HepG2 (cell line): Measurements from ENCODE around the gene TMEM39B. TPM values are rescaled to one million over a fixed set of nuclear protein-coding genes. Genes with fewer than 3 reads are reported as not detected.

Experiments
- CHD2 ChIP-seq: IDR thresholded peaks from 2 replicates; pipeline ENCODE4 v1.6.1; 2011; ENCODE audit warnings: low read depth, low read length, improper control_type of control experiment
- EZH2 ChIP-seq: conservative IDR thresholded peaks from 2 replicates; pipeline ENCODE4 v1.6.1; 2012; ENCODE audit warnings: mild to moderate bottlenecking, low read depth, low read length, moderate library complexity
- HNRNPLL ChIP-seq: fragments of 200-400 bp; formaldehyde crosslinking; IDR thresholded peaks from 2 replicates; pipeline ENCODE4 v1.6.1; 2017; ENCODE audit warnings: mild to moderate bottlenecking, low read depth, low read length; ENCODE audit not compliant: poor library complexity, severe bottlenecking
- HNRNPUL1 ChIP-seq: fragments of 200-400 bp; formaldehyde crosslinking; IDR thresholded peaks from 2 replicates; pipeline ENCODE4 v1.6.1; 2017; ENCODE audit warnings: low read depth, mild to moderate bottlenecking, low read length, moderate library complexity
- HOXD1 ChIP-seq: sonication (generic); formaldehyde crosslinking; IDR thresholded peaks from 2 replicates; pipeline ENCODE4 v1.5.0; 2020; ENCODE audit warnings: missing genetic modification reagents
- KLF12 ChIP-seq: sonication (generic); formaldehyde crosslinking; IDR thresholded peaks from 2 replicates; pipeline ENCODE4 v1.4.0; 2020; ENCODE audit warnings: missing genetic modification reagents, borderline replicate concordance
- PAXIP1 ChIP-seq: sonication (generic); formaldehyde crosslinking; conservative IDR thresholded peaks from 2 replicates; pipeline ENCODE4 v1.4.0; 2020; ENCODE audit warnings: mild to moderate bottlenecking, missing genetic modification reagents, moderate library complexity
- SALL1 ChIP-seq: sonication (generic); formaldehyde crosslinking; IDR thresholded peaks from 2 replicates; pipeline ENCODE4 v1.8.0; 2022; ENCODE audit warnings: mild to moderate bottlenecking, missing genetic modification reagents
- ZBTB2 ChIP-seq: sonication (generic); formaldehyde crosslinking; IDR thresholded peaks from 2 replicates; pipeline ENCODE4 v1.8.0; 2022; ENCODE audit warnings: low read depth, missing genetic modification reagents
- ZBTB37 ChIP-seq: sonication (generic); formaldehyde crosslinking; IDR thresholded peaks from 2 replicates; pipeline ENCODE4 v1.4.0; 2020; ENCODE audit warnings: mild to moderate bottlenecking, missing genetic modification reagents
- ZHX2 ChIP-seq, 2 experiments: sonication (generic) in 1 of 2; formaldehyde crosslinking in 1 of 2; IDR thresholded peaks; 2 replicates each; pipeline versions ENCODE4 v1.6.1 to v1.9.0; 2014 to 2022; ENCODE audit warnings: antibody characterized with exemption in 1 of 2, borderline replicate concordance in 1 of 2, inconsistent platforms in 1 of 2, low read depth in 1 of 2, missing genetic modification reagents in 1 of 2
- ZMYM3 ChIP-seq: sonication (generic); formaldehyde crosslinking; IDR thresholded peaks from 2 replicates; pipeline ENCODE4 v1.5.1; 2020; ENCODE audit warnings: mild to moderate bottlenecking, missing genetic modification reagents
- polyA plus RNA-seq, 8 experiments: library from polyadenylated mRNA; depleted of rRNA in 3 of 8; stranded (reverse) in 7 of 8; unstranded in 1 of 8; fragments of >200 nt; fragmentation: Illumina TruSeq in 4 of 8; extraction: Trizol in 4 of 8; gene quantifications; 2 replicates each; pipeline versions ENCODE4 v1.2.1 to v1.2.3, GENCODE V29; 2011 to 2016; ENCODE audit warnings: low read depth in 4 of 8, missing spikeins in 1 of 8, mixed read lengths in 1 of 8; ENCODE audit not compliant: insufficient read depth in 1 of 8
- total RNA-seq, 5 experiments: library from RNA; depleted of rRNA; stranded (reverse); fragments of >200 nt; fragmentation: Illumina TruSeq; extraction: Trizol; gene quantifications; 2 replicates each; pipeline ENCODE4 v1.2.3, GENCODE V29; 2016; ENCODE audit warnings: low read depth in 1 of 5

The TMEM39B gene
- total and polyA plus RNA-seq, 2 of the 13 experiments (the other 11 are each of a cell fraction or from before 2014, with no cell fraction given): 4.9 to 10.4 TPM

GRCh38 chr1:32107742-32108661, 35.3 kb downstream of the TMEM39B start, which contains the start of gene KPNA6 (continued):
- no peak for TF ChIP-seq ZHX2 (IDR thresholded peaks at IDR 0.05; ENCODE audit: low read depth)
- TF ChIP-seq ZHX2 (CRISPR knock-in tag; IDR thresholded peaks at IDR 0.05; ENCODE audit: borderline replicate concordance): no peak
- TF ChIP-seq HNRNPUL1: no peak
- TF ChIP-seq KLF12 (CRISPR knock-in tag): no peak
- TF ChIP-seq HOXD1 (CRISPR knock-in tag): no peak
- peak; percentile 46 for TF ChIP-seq HNRNPLL
- no peak for TF ChIP-seq ZBTB37
- no peak for TF ChIP-seq CHD2
- TF ChIP-seq ZMYM3 (CRISPR knock-in tag): peak; percentile 55; the same call in 1 of the 2 replicates
- no peak for TF ChIP-seq PAXIP1 (CRISPR knock-in tag)
- no peak for TF ChIP-seq ZBTB2 (CRISPR knock-in tag)
- TF ChIP-seq EZH2: no peak
- peak; percentile 66; the same call in 1 of the 2 replicates for TF ChIP-seq SALL1
